HepG2 (cell line): Measurements from ENCODE around the gene OR52E1. TPM values are rescaled to one million over a fixed set of nuclear protein-coding genes. Genes with fewer than 3 reads are reported as not detected.

Source experiments
- ATAC-seq: fragments of 200-7000 bp; cut with Tn5 transposase; 3 replicates; pipeline ENCODE4 v1.9.1; 2020; ENCODE audit warnings: mild to moderate bottlenecking, moderate library complexity
- BruUV-seq: library from RNA; stranded (reverse); fragments of 400-500 nt; replicated peaks from 2 replicates; lab custom pipeline; 2021; lab: Mats Ljungman, UMichigan
- CTCF ChIA-PET: fragments of 300-600 bp; formaldehyde crosslinking; extraction: SDS; loops from one replicate; lab custom pipeline; 2021; ENCODE audit warnings: low total read pairs, inconsistent platforms, low intra/inter-chr PET ratio; lab: Yijun Ruan, JAX
- POLR2A ChIA-PET: fragments of 350-600 bp; sonication (Branson Sonifier 250); formaldehyde crosslinking; loops from one replicate; lab custom pipeline; 2020; ENCODE audit warnings: antibody characterized with exemption, inconsistent platforms; lab: Yijun Ruan, JAX
- DNase-seq: peaks from one replicate; pipeline ENCODE4 v3.0.0-alpha.2; 2015; ENCODE audit warnings: low spot score
- FAIRE-seq: peaks from 3 replicates; lab custom pipeline; 2011; peaks lifted over from hg19 to GRCh38; lab: Jason Lieb, UNC
- H2AFZ ChIP-seq: one replicate; pipeline ENCODE4 v1.6.1; 2011; ENCODE audit warnings: low read length, inconsistent platforms
- H3K27ac ChIP-seq: fragments of 300-600 bp; 3 replicates; pipeline ENCODE4 v1.8.0; 2011; ENCODE audit warnings: mixed run types, mild to moderate bottlenecking, mixed read lengths, low read length, inconsistent platforms; ENCODE audit not compliant: insufficient read depth; ENCODE audit errors: extremely low read length
- H3K27me3 ChIP-seq, 2 experiments: fragments of 200-600 bp in 1 of 2; 2 replicates in 1 of 2; 3 replicates in 1 of 2; pipeline versions ENCODE4 v1.6.0 to v1.8.0; 2011; ENCODE audit warnings: low read length in 2 of 2, mild to moderate bottlenecking in 2 of 2, moderate library complexity in 2 of 2, inconsistent platforms in 1 of 2; ENCODE audit not compliant: insufficient read depth in 2 of 2, control insufficient read depth in 1 of 2
- H3K36me3 ChIP-seq, 2 experiments: fragments of 200-600 bp in 1 of 2; replicated peaks in 1 of 2; 2 replicates in 1 of 2; 3 replicates in 1 of 2; pipeline versions ENCODE4 v1.5.1 to v1.8.0; 2011; ENCODE audit warnings: low read length in 2 of 2, inconsistent platforms in 1 of 2; ENCODE audit not compliant: insufficient read depth in 2 of 2, control insufficient read depth in 1 of 2
- H3K4me1 ChIP-seq: 2 replicates; pipeline ENCODE4 v1.5.1; 2012; ENCODE audit warnings: low read length, inconsistent platforms; ENCODE audit not compliant: insufficient read depth
- H3K4me2 ChIP-seq: 2 replicates; pipeline ENCODE4 v1.6.0; 2011; ENCODE audit warnings: low read depth, low read length, inconsistent platforms
- H3K4me3 ChIP-seq, 3 experiments: fragments of 200-600 bp in 1 of 3; sonication (generic), shearing (Covaris generic) in 1 of 3; replicated peaks in 1 of 3; 2 replicates each; pipeline ENCODE4 v1.5.1; 2011 to 2016; ENCODE audit warnings: low read length in 3 of 3, inconsistent platforms in 2 of 3, low read depth in 2 of 3, mild to moderate bottlenecking in 2 of 3, control low read depth in 1 of 3, mixed read lengths in 1 of 3; ENCODE audit not compliant: insufficient read depth in 1 of 3
- H3K79me2 ChIP-seq: one replicate; pipeline ENCODE4 v1.6.1; 2011; ENCODE audit warnings: low read length, inconsistent platforms; ENCODE audit not compliant: insufficient read depth
- H3K9ac ChIP-seq: 2 replicates; pipeline ENCODE4 v1.6.0; 2011; ENCODE audit warnings: mild to moderate bottlenecking, low read depth, low read length, inconsistent platforms; ENCODE audit not compliant: insufficient read depth
- H3K9me3 ChIP-seq: 2 replicates; pipeline ENCODE4 v1.5.1; 2012; ENCODE audit warnings: mild to moderate bottlenecking, low read length
- H4K20me1 ChIP-seq: 2 replicates; pipeline ENCODE4 v1.6.0; 2011; ENCODE audit warnings: inconsistent platforms, mild to moderate bottlenecking, low read length, moderate library complexity; ENCODE audit not compliant: insufficient read depth
- RXRA ChIP-seq: sonication (generic); formaldehyde crosslinking; IDR thresholded peaks from 2 replicates; pipeline ENCODE4 v1.5.1; 2020; ENCODE audit warnings: missing genetic modification reagents
- SAP130 ChIP-seq: IDR thresholded peaks from 2 replicates; pipeline ENCODE4 v1.6.1; 2016; ENCODE audit warnings: low read depth
- ZNF546 ChIP-seq: sonication (generic); formaldehyde crosslinking; conservative IDR thresholded peaks from 2 replicates; pipeline ENCODE4 v1.8.1; 2023; ENCODE audit warnings: mild to moderate bottlenecking, missing genetic modification reagents
- in situ Hi-C: cut with HindIII; loops from 2 replicates; pipeline ENCODE4 v1.10.0; 2017; ENCODE audit warnings: low pct_unique_long_range_greater_than_20kb; ENCODE audit not compliant: extremely low pct_ligation_motif_present
- intact Hi-C: fragments of 100-400 bp; cut with micrococcal nuclease; formaldehyde crosslinking; loops from one replicate; pipeline ENCODE4 v1.10.0; 2022; ENCODE audit not compliant: unreplicated experiment
- polyA plus RNA-seq, 8 experiments: library from polyadenylated mRNA; depleted of rRNA in 3 of 8; stranded (reverse) in 7 of 8; unstranded in 1 of 8; fragments of >200 nt; fragmentation: Illumina TruSeq in 4 of 8; extraction: Trizol in 4 of 8; gene quantifications; 2 replicates each; pipeline versions ENCODE4 v1.2.1 to v1.2.3, GENCODE V29; 2011 to 2016; ENCODE audit warnings: low read depth in 4 of 8, missing spikeins in 1 of 8, mixed read lengths in 1 of 8; ENCODE audit not compliant: insufficient read depth in 1 of 8
- total RNA-seq, 5 experiments: library from RNA; depleted of rRNA; stranded (reverse); fragments of >200 nt; fragmentation: Illumina TruSeq; extraction: Trizol; gene quantifications; 2 replicates each; pipeline ENCODE4 v1.2.3, GENCODE V29; 2016; ENCODE audit warnings: low read depth in 1 of 5
- TF ChIP-seq, protein P1 (sequence below): sonication (generic); formaldehyde crosslinking; IDR thresholded peaks from 2 replicates; pipeline ENCODE4 v1.5.1; 2020; ENCODE audit warnings: missing genetic modification reagents, mild to moderate bottlenecking, borderline replicate concordance
- TF ChIP-seq, protein P2 (sequence below): sonication (generic); formaldehyde crosslinking; IDR thresholded peaks from 2 replicates; pipeline ENCODE4 v1.4.0; 2020; ENCODE audit warnings: missing genetic modification reagents

OR52E1 gene
- total and polyA plus RNA-seq, 2 of the 13 experiments (the other 11 are each of a cell fraction or from before 2014, with no cell fraction given) = not detected

DNA sequence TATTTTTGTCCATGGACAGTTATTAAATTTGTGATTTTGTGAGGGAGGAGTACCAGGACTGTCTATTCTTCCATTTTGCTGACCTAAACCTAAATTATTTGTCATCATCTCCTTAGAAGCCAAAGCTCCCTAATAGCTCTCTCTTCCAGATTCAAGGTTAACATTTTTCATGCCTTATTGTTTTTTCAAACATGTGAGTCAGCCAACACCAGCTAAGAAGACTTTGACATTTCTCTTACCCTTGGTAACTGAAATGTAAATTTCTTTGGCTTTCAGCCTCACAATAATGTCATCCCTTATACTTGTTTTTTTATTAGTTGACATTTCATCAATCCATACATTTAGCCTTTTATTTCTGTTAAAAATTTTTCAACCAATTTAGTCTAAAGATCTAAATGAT, 19.2 kb downstream of the OR52E1 start:
- ATAC-seq = no peak
- Histone ChIP-seq H3K27me3 (peaks cover 0 to 4% of the 10 kb centered on the region in 2 experiments; a peak in 1 of 5 replicates), H3K4me1 (no peaks in the 10 kb centered on the region), H3K9ac (no peak overlapping the region), H3K4me2 (no peak overlapping the region), H2AFZ (no peak overlapping the region), H3K36me3 (no peaks in the 10 kb centered on the region), H3K9me3 (no peaks in the 10 kb centered on the region), H3K4me3 (no peak overlapping the region), H3K79me2 (no peaks in the 10 kb centered on the region), H3K27ac (no peak overlapping the region), H4K20me1 (no peaks in the 10 kb centered on the region)
- intact Hi-C loops = no loop called here
- no peak for FAIRE-seq
- CTCF ChIA-PET = no interaction called here
- BruUV-seq = no TSS peak
- DNase-seq = no peak
- TF ChIP-seq, protein P1, sequence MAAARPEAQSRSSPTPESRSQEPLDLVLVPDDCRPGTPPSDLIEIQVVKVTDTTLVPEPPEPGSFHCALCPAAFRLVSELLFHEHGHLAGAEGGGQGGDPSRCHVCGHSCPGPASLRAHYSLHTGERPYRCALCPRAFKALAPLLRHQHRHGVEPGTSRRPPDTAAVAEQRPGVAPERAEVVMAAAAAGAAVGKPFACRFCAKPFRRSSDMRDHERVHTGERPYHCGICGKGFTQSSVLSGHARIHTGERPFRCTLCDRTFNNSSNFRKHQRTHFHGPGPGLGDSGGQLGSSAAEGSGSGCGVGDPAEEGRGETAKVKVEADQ (CRISPR knock-in tag) = no peak
- TF ChIP-seq ZNF546 (CRISPR knock-in tag) (no peak), SAP130 (CRISPR knock-in tag) (no peak), RXRA (CRISPR knock-in tag) (no peak)
- TF ChIP-seq, protein P2, sequence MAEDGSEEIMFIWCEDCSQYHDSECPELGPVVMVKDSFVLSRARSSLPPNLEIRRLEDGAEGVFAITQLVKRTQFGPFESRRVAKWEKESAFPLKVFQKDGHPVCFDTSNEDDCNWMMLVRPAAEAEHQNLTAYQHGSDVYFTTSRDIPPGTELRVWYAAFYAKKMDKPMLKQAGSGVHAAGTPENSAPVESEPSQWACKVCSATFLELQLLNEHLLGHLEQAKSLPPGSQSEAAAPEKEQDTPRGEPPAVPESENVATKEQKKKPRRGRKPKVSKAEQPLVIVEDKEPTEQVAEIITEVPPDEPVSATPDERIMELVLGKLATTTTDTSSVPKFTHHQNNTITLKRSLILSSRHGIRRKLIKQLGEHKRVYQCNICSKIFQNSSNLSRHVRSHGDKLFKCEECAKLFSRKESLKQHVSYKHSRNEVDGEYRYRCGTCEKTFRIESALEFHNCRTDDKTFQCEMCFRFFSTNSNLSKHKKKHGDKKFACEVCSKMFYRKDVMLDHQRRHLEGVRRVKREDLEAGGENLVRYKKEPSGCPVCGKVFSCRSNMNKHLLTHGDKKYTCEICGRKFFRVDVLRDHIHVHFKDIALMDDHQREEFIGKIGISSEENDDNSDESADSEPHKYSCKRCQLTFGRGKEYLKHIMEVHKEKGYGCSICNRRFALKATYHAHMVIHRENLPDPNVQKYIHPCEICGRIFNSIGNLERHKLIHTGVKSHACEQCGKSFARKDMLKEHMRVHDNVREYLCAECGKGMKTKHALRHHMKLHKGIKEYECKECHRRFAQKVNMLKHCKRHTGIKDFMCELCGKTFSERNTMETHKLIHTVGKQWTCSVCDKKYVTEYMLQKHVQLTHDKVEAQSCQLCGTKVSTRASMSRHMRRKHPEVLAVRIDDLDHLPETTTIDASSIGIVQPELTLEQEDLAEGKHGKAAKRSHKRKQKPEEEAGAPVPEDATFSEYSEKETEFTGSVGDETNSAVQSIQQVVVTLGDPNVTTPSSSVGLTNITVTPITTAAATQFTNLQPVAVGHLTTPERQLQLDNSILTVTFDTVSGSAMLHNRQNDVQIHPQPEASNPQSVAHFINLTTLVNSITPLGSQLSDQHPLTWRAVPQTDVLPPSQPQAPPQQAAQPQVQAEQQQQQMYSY = no peak
- POLR2A ChIA-PET = no interaction called here
- in situ Hi-C loops = no loop called here
